ENCODE measurements around the gene MAN2B2. TPM values are rescaled to one million over a fixed set of nuclear protein-coding genes. Genes with fewer than 3 reads are reported as not detected.

The MAN2B2 gene
- total RNA-seq, 4 donors from 2014 or later, result 31.9 to 42.0 (median 33.0) TPM

GRCh38 chr4:6560416-6561172, 14.4 kb upstream of the MAN2B2 start:
- Histone ChIP-seq H3K27ac (replicated peaks in 1 of 4) (no peak overlapping the region), H3K4me3 (no peak overlapping the region), H3K27me3 (peaks cover 7 to 94% (median 32%) of the 10 kb centered on the region in 4 donors), H3K36me3 (no peaks in the 10 kb centered on the region), H3K9me3 (no peaks in the 10 kb centered on the region), H3K4me1 (peaks cover 11 to 19% (median 18%) of the 10 kb centered on the region in 4 donors)
- intact Hi-C loops (cut with DNase I), result no loop called here
- no peak for DNase-seq (ENCODE audit: extremely low spot score)
- 68% methylated on average over 7 of the region's 10 CpGs for WGBS
- TF ChIP-seq POLR2AphosphoS5 (IDR thresholded peaks at IDR 0.05), result no peak
- TF ChIP-seq EP300 (IDR thresholded peaks at IDR 0.05), result no peak
- TF ChIP-seq POLR2A (IDR thresholded peaks at IDR 0.05; ENCODE audit: low read depth), result no peak
- no peak for TF ChIP-seq CTCF (IDR thresholded peaks at IDR 0.05)

GRCh38 chr4:6561173-6561516, 13.8 kb upstream of the MAN2B2 start:
- Histone ChIP-seq H3K27me3 (peaks cover 7 to 94% (median 33%) of the 10 kb centered on the region in 4 donors), H3K4me3 (no peak overlapping the region), H3K9me3 (no peaks in the 10 kb centered on the region), H3K4me1 (peaks cover 11 to 19% (median 18%) of the 10 kb centered on the region in 4 donors), H3K36me3 (no peaks in the 10 kb centered on the region), H3K27ac (replicated peaks in 1 of 4) (no peak overlapping the region)
- no peak for DNase-seq (ENCODE audit: extremely low spot score)
- intact Hi-C loops (cut with DNase I), result no loop called here
- 28% methylated on average over 6 of the region's 6 CpGs for WGBS
- TF ChIP-seq POLR2AphosphoS5 (IDR thresholded peaks at IDR 0.05) (no peak), EP300 (IDR thresholded peaks at IDR 0.05) (no peak), CTCF (IDR thresholded peaks at IDR 0.05) (no peak), POLR2A (IDR thresholded peaks at IDR 0.05; ENCODE audit: low read depth) (no peak)

- 57% methylated on average over 13 of the region's 16 CpGs for WGBS
- Histone ChIP-seq H3K4me1 (peaks cover 11 to 19% (median 18%) of the 10 kb centered on the region in 4 donors), H3K36me3 (no peaks in the 10 kb centered on the region), H3K27me3 (peaks cover 7 to 92% (median 33%) of the 10 kb centered on the region in 4 donors), H3K4me3 (no peak overlapping the region), H3K27ac (replicated peaks in 1 of 4) (no peak overlapping the region), H3K9me3 (no peaks in the 10 kb centered on the region)
- TF ChIP-seq EP300 (IDR thresholded peaks at IDR 0.05) (no peak), POLR2A (IDR thresholded peaks at IDR 0.05; ENCODE audit: low read depth) (no peak), CTCF (IDR thresholded peaks at IDR 0.05) (no peak), POLR2AphosphoS5 (IDR thresholded peaks at IDR 0.05) (no peak)
- DNase-seq (ENCODE audit: extremely low spot score), result no peak
- intact Hi-C loops (cut with DNase I), result no loop called here
Observed at GRCh38 chr4:6561706-6562371, 13.2 kb upstream of the MAN2B2 start.

GRCh38 chr4:6562931-6563901, 11.8 kb upstream of the MAN2B2 start:
- Histone ChIP-seq H3K4me1 (peaks cover 11 to 19% (median 18%) of the 10 kb centered on the region in 4 donors), H3K27ac (replicated peaks in 1 of 4) (no peak overlapping the region), H3K36me3 (no peaks in the 10 kb centered on the region), H3K4me3 (peak overlapping the region; percentile 44 to 58 (median 47)), H3K27me3 (peaks cover 7 to 88% (median 29%) of the 10 kb centered on the region in 4 donors), H3K9me3 (no peaks in the 10 kb centered on the region)
- no peak for TF ChIP-seq EP300 (IDR thresholded peaks at IDR 0.05)
- TF ChIP-seq POLR2A (IDR thresholded peaks at IDR 0.05; ENCODE audit: low read depth), result no peak
- no peak for TF ChIP-seq CTCF (IDR thresholded peaks at IDR 0.05)
- TF ChIP-seq POLR2AphosphoS5 (IDR thresholded peaks at IDR 0.05), result no peak
- no peak for DNase-seq (ENCODE audit: extremely low spot score)
- intact Hi-C loops (cut with DNase I), result no loop called here
- under 1% methylated on average over 22 of the region's 127 CpGs for WGBS
